Peyer's patch (tissue), 4 donors: ENCODE data around the gene ADGRD1.

Experiments
- CTCF ChIP-seq, 6 experiments: fragments of 450-650 bp in 4 of 6; fragments of 200-600 bp in 2 of 6; sonication (generic) in 1 of 6; IDR thresholded peaks; one replicate each; pipeline ENCODE4 v1.5.1; 2017 to 2019; ENCODE audit warnings: antibody characterized with exemption in 6 of 6, mild to moderate bottlenecking in 3 of 6, moderate library complexity in 1 of 6
- POLR2A ChIP-seq, 2 donors: fragments of 450-650 bp; IDR thresholded peaks; one replicate each; pipeline ENCODE4 v1.5.1; 2017; ENCODE audit warnings: antibody characterized with exemption in 2 of 2, mild to moderate bottlenecking in 2 of 2, moderate library complexity in 2 of 2

DNA sequence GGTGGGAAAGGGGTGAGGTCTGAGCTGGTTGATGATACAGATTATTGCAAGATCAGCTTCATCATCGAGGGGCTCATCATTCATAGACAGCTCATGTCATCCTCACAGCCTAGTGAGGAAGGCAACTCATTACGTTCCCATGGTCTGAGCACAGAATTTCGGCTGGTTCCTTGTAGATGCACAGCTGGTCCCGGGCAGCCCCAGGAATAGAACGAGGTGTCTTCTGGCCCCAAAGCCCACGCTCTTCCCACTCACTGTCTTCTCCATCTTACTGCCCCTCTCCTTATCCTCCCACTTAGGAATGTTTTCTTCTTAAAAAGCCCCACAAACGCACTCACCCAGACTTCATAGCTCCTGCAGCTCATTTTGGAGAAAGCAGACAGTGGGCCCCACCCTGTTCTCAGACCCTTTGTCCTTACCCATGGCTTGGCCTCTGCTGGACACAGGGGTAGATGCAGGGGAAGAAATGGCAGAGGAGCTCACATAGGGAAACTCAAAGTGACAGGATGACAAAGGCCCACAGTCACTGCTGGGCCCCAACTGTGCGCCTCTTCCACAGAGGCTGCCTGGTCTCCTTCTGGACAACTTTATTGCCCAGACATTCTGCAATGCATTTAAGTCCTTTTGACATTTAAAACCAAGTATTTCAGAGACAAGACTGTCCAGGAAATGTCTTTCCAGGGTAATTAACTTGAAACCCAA lies 162.2 kb downstream of the ADGRD1 start:
- no peak for TF ChIP-seq CTCF (IDR thresholded peaks at IDR 0.05)
- no peak for TF ChIP-seq POLR2A (IDR thresholded peaks at IDR 0.05)
